AG10803 (cell line): Measurements from ENCODE around the gene COL4A6.

Experiments used
- DNase-seq: peaks from one replicate; pipeline ENCODE4 v3.0.0; 2010; ENCODE audit warnings: low read depth
- H3K4me3 ChIP-seq: 2 replicates; pipeline ENCODE4 v1.5.1; 2011; ENCODE audit warnings: mild to moderate bottlenecking, low read length, control low read depth
- CTCF ChIP-seq: conservative IDR thresholded peaks from 2 replicates; pipeline ENCODE4 v1.5.1; 2011; ENCODE audit warnings: mild to moderate bottlenecking, low read length, control low read depth, inconsistent platforms

COL4A6 gene

GRCh38 chrX:108134724-108135123, 303.5 kb downstream of the COL4A6 start:
- TF ChIP-seq CTCF = no peak
- no peak overlapping the region for H3K4me3 ChIP-seq
- no peak for DNase-seq

GRCh38 chrX:108132876-108133275, 305.3 kb downstream of the COL4A6 start:
- no peak overlapping the region for H3K4me3 ChIP-seq
- TF ChIP-seq CTCF = no peak
- no peak for DNase-seq

- no peak for DNase-seq
Measured at GRCh38 chrX:108132034-108132433, 306.2 kb downstream of the COL4A6 start.

GRCh38 chrX:108131471-108131870, 306.8 kb downstream of the COL4A6 start:
- no peak overlapping the region for H3K4me3 ChIP-seq
- no peak for TF ChIP-seq CTCF
- DNase-seq = no peak

More at GRCh38 chrX:108132034-108132433, 306.2 kb downstream of the COL4A6 start:
- no peak overlapping the region for H3K4me3 ChIP-seq
- TF ChIP-seq CTCF = no peak

GRCh38 chrX:108130889-108131288, 307.3 kb downstream of the COL4A6 start:
- H3K4me3 ChIP-seq = no peak overlapping the region
- DNase-seq = no peak
- no peak for TF ChIP-seq CTCF

- TF ChIP-seq CTCF = no peak
- no peak overlapping the region for H3K4me3 ChIP-seq
- no peak for DNase-seq
Measured at GRCh38 chrX:108127152-108127551, 311.1 kb downstream of the COL4A6 start.

GRCh38 chrX:108126661-108127060, 311.6 kb downstream of the COL4A6 start:
- no peak for DNase-seq
- no peak for TF ChIP-seq CTCF
- no peak overlapping the region for H3K4me3 ChIP-seq
